ENCODE measurements around the gene PDE5A.

DNA sequence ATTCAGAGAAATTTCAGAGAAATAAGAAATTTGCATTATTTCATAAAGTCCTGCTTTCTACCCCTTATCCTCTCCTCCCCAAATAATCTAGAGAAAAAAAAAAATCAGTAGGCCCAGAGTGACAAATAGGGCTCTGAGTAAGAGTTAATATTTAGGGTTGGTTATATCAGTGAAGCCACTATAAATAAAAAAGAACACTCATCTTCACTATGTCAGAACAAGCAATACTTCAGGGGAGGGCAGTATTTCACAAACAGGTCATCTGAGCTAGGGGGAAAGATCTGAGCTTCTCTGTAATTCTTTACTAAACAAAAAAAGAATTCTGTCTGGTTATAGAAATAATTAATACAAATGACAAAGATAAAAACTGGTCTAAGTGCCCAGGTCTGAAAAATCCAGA, 39.4 kb downstream of the PDE5A start:
- TF ChIP-seq, protein P1, sequence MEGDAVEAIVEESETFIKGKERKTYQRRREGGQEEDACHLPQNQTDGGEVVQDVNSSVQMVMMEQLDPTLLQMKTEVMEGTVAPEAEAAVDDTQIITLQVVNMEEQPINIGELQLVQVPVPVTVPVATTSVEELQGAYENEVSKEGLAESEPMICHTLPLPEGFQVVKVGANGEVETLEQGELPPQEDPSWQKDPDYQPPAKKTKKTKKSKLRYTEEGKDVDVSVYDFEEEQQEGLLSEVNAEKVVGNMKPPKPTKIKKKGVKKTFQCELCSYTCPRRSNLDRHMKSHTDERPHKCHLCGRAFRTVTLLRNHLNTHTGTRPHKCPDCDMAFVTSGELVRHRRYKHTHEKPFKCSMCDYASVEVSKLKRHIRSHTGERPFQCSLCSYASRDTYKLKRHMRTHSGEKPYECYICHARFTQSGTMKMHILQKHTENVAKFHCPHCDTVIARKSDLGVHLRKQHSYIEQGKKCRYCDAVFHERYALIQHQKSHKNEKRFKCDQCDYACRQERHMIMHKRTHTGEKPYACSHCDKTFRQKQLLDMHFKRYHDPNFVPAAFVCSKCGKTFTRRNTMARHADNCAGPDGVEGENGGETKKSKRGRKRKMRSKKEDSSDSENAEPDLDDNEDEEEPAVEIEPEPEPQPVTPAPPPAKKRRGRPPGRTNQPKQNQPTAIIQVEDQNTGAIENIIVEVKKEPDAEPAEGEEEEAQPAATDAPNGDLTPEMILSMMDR (IDR thresholded peaks at IDR 0.05), result no peak
- TF ChIP-seq EP300 (IDR thresholded peaks at IDR 0.05), result no peak
- no peak for TF ChIP-seq POLR2A (IDR thresholded peaks at IDR 0.05; ENCODE audit: low read depth)
